ENCODE results near the gene LRRC56.

LRRC56 gene

GRCh38 chr11:502288-503178 lies 34.8 kb upstream of the LRRC56 start:
- Histone ChIP-seq H3K36me3 (peaks cover 41% of the 10 kb centered on the region), H3K4me1 (ENCODE audit: control insufficient read depth in 1 of 2, insufficient read depth in 1 of 2, low read depth in 1 of 2, low read length in 1 of 2) (peaks cover 49 to 54% of the 10 kb centered on the region in 2 experiments), H3K27ac (peak overlapping the region; percentile 68), H3K9me3 (no peaks in the 10 kb centered on the region), H3K4me3 (ENCODE audit: low read depth in 1 of 2, low read length in 1 of 2) (no peak overlapping the region), H3K27me3 (no peaks in the 10 kb centered on the region)
- no peak for TF ChIP-seq CTCF (IDR thresholded peaks at IDR 0.05)

- TF ChIP-seq CTCF (IDR thresholded peaks at IDR 0.05): no peak
- Histone ChIP-seq H3K9me3 (no peaks in the 10 kb centered on the region), H3K27me3 (no peaks in the 10 kb centered on the region), H3K27ac (peak overlapping the region; percentile 68), H3K4me3 (ENCODE audit: low read depth in 1 of 2, low read length in 1 of 2) (peak overlapping the region; percentile 53 to 66), H3K36me3 (peaks cover 33% of the 10 kb centered on the region), H3K4me1 (ENCODE audit: control insufficient read depth in 1 of 2, insufficient read depth in 1 of 2, low read depth in 1 of 2, low read length in 1 of 2) (peaks cover 53 to 57% of the 10 kb centered on the region in 2 experiments)
These were observed 33.9 kb upstream of the LRRC56 start for GRCh38 chr11:503179-503981.

GRCh38 chr11:504053-504993 lies 33.0 kb upstream of the LRRC56 start:
- Histone ChIP-seq H3K4me3 (ENCODE audit: low read depth in 1 of 2, low read length in 1 of 2) (peak overlapping the region; percentile 53 to 66), H3K27me3 (no peaks in the 10 kb centered on the region), H3K9me3 (no peaks in the 10 kb centered on the region), H3K36me3 (peaks cover 23% of the 10 kb centered on the region), H3K27ac (peak overlapping the region; percentile 68), H3K4me1 (ENCODE audit: control insufficient read depth in 1 of 2, insufficient read depth in 1 of 2, low read depth in 1 of 2, low read length in 1 of 2) (peaks cover 53 to 57% of the 10 kb centered on the region in 2 experiments)
- TF ChIP-seq CTCF (IDR thresholded peaks at IDR 0.05): no peak

GRCh38 chr11:504994-505344 lies 32.4 kb upstream of the LRRC56 start:
- Histone ChIP-seq H3K27me3 (no peaks in the 10 kb centered on the region), H3K4me1 (ENCODE audit: control insufficient read depth in 1 of 2, insufficient read depth in 1 of 2, low read depth in 1 of 2, low read length in 1 of 2) (peaks cover 53 to 57% of the 10 kb centered on the region in 2 experiments), H3K9me3 (no peaks in the 10 kb centered on the region), H3K4me3 (ENCODE audit: low read depth in 1 of 2, low read length in 1 of 2) (peak overlapping the region in 1 of 2 experiments; percentile 66), H3K27ac (peak overlapping the region; percentile 68), H3K36me3 (peaks cover 17% of the 10 kb centered on the region)
- no peak for TF ChIP-seq CTCF (IDR thresholded peaks at IDR 0.05)
